Measurements from ENCODE around the gene KCNT2.
A peak's percentile ranks its signal among the peaks of the same experiment; 100 is the strongest.

KCNT2 gene

GRCh38 chr1:196557797-196558196 lies 50.4 kb downstream of the KCNT2 start:
- Histone ChIP-seq H3K27ac (ENCODE audit: low read length) (no peak overlapping the region), H2AFZ (ENCODE audit: low read length) (no peak overlapping the region), H4K20me1 (ENCODE audit: insufficient read depth, low read length) (no peaks in the 10 kb centered on the region), H3K9me2 (replicated peaks; ENCODE audit: insufficient read depth, low read length) (no peaks in the 10 kb centered on the region; the same call in 1 of the 2 replicates), H3K4me2 (ENCODE audit: low read depth, low read length) (peak overlapping the region; percentile 34; the same call in 1 of the 2 replicates), H3K9ac (ENCODE audit: low read length) (no peak overlapping the region), H3K79me2 (ENCODE audit: low read length) (no peaks in the 10 kb centered on the region), H3K4me3 (ENCODE audit: low read length) (no peak overlapping the region), H3K27me3 (replicated peaks; ENCODE audit: insufficient read depth, low read length) (no peaks in the 10 kb centered on the region), H3K9me3 (replicated peaks; ENCODE audit: insufficient read depth, low read length) (no peaks in the 10 kb centered on the region), H3K4me1 (ENCODE audit: low read length) (peaks cover 5% of the 10 kb centered on the region; the same call in 1 of the 2 replicates), H3K36me3 (replicated peaks; ENCODE audit: insufficient read depth, low read length) (no peaks in the 10 kb centered on the region), H3F3A (ENCODE audit: insufficient read depth, low read length) (no peaks in the 10 kb centered on the region)
- TF ChIP-seq EZH2 (optimal IDR thresholded peaks at IDR 0.05; ENCODE audit: low read depth, low read length) (no peak), EZH2phosphoT487 (IDR thresholded peaks at IDR 0.05; ENCODE audit: low read length) (no peak)
- TF ChIP-seq, protein P1, sequence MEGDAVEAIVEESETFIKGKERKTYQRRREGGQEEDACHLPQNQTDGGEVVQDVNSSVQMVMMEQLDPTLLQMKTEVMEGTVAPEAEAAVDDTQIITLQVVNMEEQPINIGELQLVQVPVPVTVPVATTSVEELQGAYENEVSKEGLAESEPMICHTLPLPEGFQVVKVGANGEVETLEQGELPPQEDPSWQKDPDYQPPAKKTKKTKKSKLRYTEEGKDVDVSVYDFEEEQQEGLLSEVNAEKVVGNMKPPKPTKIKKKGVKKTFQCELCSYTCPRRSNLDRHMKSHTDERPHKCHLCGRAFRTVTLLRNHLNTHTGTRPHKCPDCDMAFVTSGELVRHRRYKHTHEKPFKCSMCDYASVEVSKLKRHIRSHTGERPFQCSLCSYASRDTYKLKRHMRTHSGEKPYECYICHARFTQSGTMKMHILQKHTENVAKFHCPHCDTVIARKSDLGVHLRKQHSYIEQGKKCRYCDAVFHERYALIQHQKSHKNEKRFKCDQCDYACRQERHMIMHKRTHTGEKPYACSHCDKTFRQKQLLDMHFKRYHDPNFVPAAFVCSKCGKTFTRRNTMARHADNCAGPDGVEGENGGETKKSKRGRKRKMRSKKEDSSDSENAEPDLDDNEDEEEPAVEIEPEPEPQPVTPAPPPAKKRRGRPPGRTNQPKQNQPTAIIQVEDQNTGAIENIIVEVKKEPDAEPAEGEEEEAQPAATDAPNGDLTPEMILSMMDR (IDR thresholded peaks at IDR 0.05; ENCODE audit: low read length) = no peak
- no peak for DNase-seq

DNA sequence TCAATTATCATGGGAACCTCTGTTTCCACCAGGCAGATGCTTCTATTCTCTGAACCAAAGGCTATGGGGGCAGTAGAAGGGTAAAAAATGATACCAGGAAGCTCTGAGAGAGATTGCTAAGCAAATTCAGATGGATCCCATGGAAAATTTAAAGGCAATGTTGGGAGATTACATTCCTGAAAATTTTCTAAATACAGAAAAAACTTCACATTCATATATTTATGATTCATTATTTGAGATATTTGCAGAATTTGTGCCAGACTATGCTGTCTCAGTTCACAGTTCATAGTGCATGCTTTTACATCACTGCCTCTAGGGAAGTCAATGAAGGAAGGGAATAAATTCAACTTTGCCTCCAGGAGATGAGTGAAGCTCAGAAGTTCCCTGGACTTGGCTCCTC lies 57.5 kb downstream of the KCNT2 start:
- H2AFZ ChIP-seq (ENCODE audit: low read length) = no peak overlapping the region
- H3K36me3 ChIP-seq (replicated peaks; ENCODE audit: insufficient read depth, low read length) = no peaks in the 10 kb centered on the region
- no peaks in the 10 kb centered on the region for H4K20me1 ChIP-seq (ENCODE audit: insufficient read depth, low read length)
- no peaks in the 10 kb centered on the region for H3F3A ChIP-seq (ENCODE audit: insufficient read depth, low read length)
- no peak for TF ChIP-seq EZH2phosphoT487 (IDR thresholded peaks at IDR 0.05; ENCODE audit: low read length)
- no peak for TF ChIP-seq EZH2 (optimal IDR thresholded peaks at IDR 0.05; ENCODE audit: low read depth, low read length)
- TF ChIP-seq, protein P1 (IDR thresholded peaks at IDR 0.05; ENCODE audit: low read length) = no peak
- H3K9me2 ChIP-seq (replicated peaks; ENCODE audit: insufficient read depth, low read length) = no peaks in the 10 kb centered on the region; the same call in 1 of the 2 replicates
- H3K27me3 ChIP-seq (replicated peaks; ENCODE audit: insufficient read depth, low read length) = no peaks in the 10 kb centered on the region
- H3K4me2 ChIP-seq (ENCODE audit: low read depth, low read length) = no peak overlapping the region
- no peak overlapping the region for H3K4me3 ChIP-seq (ENCODE audit: low read length)
- DNase-seq = no peak
- no peak overlapping the region for H3K27ac ChIP-seq (ENCODE audit: low read length)
- H3K9ac ChIP-seq (ENCODE audit: low read length) = no peak overlapping the region
- no peaks in the 10 kb centered on the region for H3K4me1 ChIP-seq (ENCODE audit: low read length)
- no peaks in the 10 kb centered on the region for H3K79me2 ChIP-seq (ENCODE audit: low read length)
- no peaks in the 10 kb centered on the region for H3K9me3 ChIP-seq (replicated peaks; ENCODE audit: insufficient read depth, low read length)

GRCh38 chr1:196546272-196547111 lies 61.7 kb downstream of the KCNT2 start:
- Histone ChIP-seq H3K4me3 (ENCODE audit: low read length) (no peak overlapping the region), H2AFZ (ENCODE audit: low read length) (no peak overlapping the region), H4K20me1 (ENCODE audit: insufficient read depth, low read length) (no peaks in the 10 kb centered on the region), H3K27me3 (replicated peaks; ENCODE audit: insufficient read depth, low read length) (no peaks in the 10 kb centered on the region), H3K27ac (ENCODE audit: low read length) (no peak overlapping the region), H3K36me3 (replicated peaks; ENCODE audit: insufficient read depth, low read length) (no peaks in the 10 kb centered on the region), H3K4me1 (ENCODE audit: low read length) (no peaks in the 10 kb centered on the region), H3F3A (ENCODE audit: insufficient read depth, low read length) (no peaks in the 10 kb centered on the region), H3K9ac (ENCODE audit: low read length) (no peak overlapping the region), H3K79me2 (ENCODE audit: low read length) (no peaks in the 10 kb centered on the region), H3K9me2 (replicated peaks; ENCODE audit: insufficient read depth, low read length) (no peaks in the 10 kb centered on the region), H3K9me3 (replicated peaks; ENCODE audit: insufficient read depth, low read length) (no peaks in the 10 kb centered on the region), H3K4me2 (ENCODE audit: low read depth, low read length) (no peak overlapping the region)
- no peak for DNase-seq
- TF ChIP-seq, protein P1 (IDR thresholded peaks at IDR 0.05; ENCODE audit: low read length) = no peak
- no peak for TF ChIP-seq EZH2phosphoT487 (IDR thresholded peaks at IDR 0.05; ENCODE audit: low read length)
- TF ChIP-seq EZH2 (optimal IDR thresholded peaks at IDR 0.05; ENCODE audit: low read depth, low read length) = no peak
